ENCODE results near the gene CEP72. TPM values are rescaled to one million over a fixed set of nuclear protein-coding genes. Genes with fewer than 3 reads are reported as not detected.

The CEP72 gene
- polyA plus RNA-seq, 1 experiment, result 1.7 TPM

GRCh38 chr5:616484-617039 lies 4.4 kb downstream of the CEP72 start:
- H3K4me3 ChIP-seq (ENCODE audit: low read depth, low read length), result no peak overlapping the region
- POLR2A ChIA-PET, result no interaction called here
- no peak for DNase-seq (ENCODE audit: low read depth)
- H3K36me3 ChIP-seq (ENCODE audit: control insufficient read depth, insufficient read depth, low read length), result peaks cover 7% of the 10 kb centered on the region
- H3K27me3 ChIP-seq (ENCODE audit: control insufficient read depth, insufficient read depth, low read length), result no peaks in the 10 kb centered on the region
- TF ChIP-seq, protein P1, sequence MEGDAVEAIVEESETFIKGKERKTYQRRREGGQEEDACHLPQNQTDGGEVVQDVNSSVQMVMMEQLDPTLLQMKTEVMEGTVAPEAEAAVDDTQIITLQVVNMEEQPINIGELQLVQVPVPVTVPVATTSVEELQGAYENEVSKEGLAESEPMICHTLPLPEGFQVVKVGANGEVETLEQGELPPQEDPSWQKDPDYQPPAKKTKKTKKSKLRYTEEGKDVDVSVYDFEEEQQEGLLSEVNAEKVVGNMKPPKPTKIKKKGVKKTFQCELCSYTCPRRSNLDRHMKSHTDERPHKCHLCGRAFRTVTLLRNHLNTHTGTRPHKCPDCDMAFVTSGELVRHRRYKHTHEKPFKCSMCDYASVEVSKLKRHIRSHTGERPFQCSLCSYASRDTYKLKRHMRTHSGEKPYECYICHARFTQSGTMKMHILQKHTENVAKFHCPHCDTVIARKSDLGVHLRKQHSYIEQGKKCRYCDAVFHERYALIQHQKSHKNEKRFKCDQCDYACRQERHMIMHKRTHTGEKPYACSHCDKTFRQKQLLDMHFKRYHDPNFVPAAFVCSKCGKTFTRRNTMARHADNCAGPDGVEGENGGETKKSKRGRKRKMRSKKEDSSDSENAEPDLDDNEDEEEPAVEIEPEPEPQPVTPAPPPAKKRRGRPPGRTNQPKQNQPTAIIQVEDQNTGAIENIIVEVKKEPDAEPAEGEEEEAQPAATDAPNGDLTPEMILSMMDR (IDR thresholded peaks at IDR 0.05; ENCODE audit: insufficient read depth, low read depth, low read length), result no peak
- CTCF ChIA-PET, result no interaction called here

GRCh38 chr5:617896-618295 lies 5.8 kb downstream of the CEP72 start:
- POLR2A ChIA-PET, result no interaction called here
- H3K36me3 ChIP-seq (ENCODE audit: control insufficient read depth, insufficient read depth, low read length), result peaks cover 7% of the 10 kb centered on the region
- TF ChIP-seq, protein P1 (IDR thresholded peaks at IDR 0.05; ENCODE audit: insufficient read depth, low read depth, low read length), result no peak
- no peak for DNase-seq (ENCODE audit: low read depth)
- H3K27me3 ChIP-seq (ENCODE audit: control insufficient read depth, insufficient read depth, low read length), result no peaks in the 10 kb centered on the region
- CTCF ChIA-PET, result no interaction called here
- no peak overlapping the region for H3K4me3 ChIP-seq (ENCODE audit: low read depth, low read length)

DNA sequence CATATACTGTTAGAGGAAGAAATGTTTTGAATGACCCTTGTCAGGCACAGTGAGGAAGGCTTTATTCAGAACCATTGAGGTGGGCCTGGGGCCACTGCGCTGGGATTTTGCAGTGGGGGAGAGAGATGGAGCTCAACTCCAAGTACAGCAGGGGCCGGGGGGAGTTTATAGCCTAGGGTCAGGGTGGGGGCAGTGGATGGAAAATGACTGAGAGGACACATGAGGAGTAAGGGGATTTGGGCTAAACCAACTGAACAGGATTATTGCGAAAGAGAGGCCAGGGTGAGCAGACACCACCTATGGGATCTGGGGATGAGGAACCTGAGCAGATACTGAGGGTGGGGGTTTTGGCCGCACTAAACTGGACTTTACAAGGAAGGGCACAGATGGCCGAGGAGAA lies 6.3 kb downstream of the CEP72 start:
- H3K27me3 ChIP-seq (ENCODE audit: control insufficient read depth, insufficient read depth, low read length), result no peaks in the 10 kb centered on the region
- DNase-seq (ENCODE audit: low read depth), result no peak
- TF ChIP-seq, protein P1 (IDR thresholded peaks at IDR 0.05; ENCODE audit: insufficient read depth, low read depth, low read length), result no peak
- H3K4me3 ChIP-seq (ENCODE audit: low read depth, low read length), result no peak overlapping the region
- POLR2A ChIA-PET, result no interaction called here
- CTCF ChIA-PET, result no interaction called here
- peaks cover 7% of the 10 kb centered on the region for H3K36me3 ChIP-seq (ENCODE audit: control insufficient read depth, insufficient read depth, low read length)

DNA sequence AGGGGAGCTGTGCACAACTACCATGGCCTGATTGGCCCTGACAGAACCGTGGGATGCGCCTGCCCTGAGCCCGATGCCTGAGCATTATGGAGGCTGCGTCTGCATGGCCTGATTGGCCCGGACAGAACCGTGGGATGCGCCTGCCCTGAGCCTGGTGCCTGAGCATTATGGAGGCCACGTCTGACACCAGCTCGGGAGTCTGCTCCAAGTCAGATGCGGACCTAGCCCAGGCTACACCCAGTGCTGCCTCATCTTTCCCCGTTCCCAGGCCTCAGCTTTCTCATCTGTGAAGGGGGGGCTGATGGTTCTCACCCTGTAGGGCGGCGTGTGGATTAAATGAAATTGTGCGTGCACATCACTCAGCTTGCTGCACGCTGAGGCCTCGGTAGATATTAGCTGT lies 7.3 kb downstream of the CEP72 start:
- Histone ChIP-seq H3K4me3 (ENCODE audit: low read depth, low read length) (no peak overlapping the region), H3K36me3 (ENCODE audit: control insufficient read depth, insufficient read depth, low read length) (peaks cover 8% of the 10 kb centered on the region), H3K27me3 (ENCODE audit: control insufficient read depth, insufficient read depth, low read length) (no peaks in the 10 kb centered on the region)
- CTCF ChIA-PET, result no interaction called here
- DNase-seq (ENCODE audit: low read depth), result no peak
- POLR2A ChIA-PET, result no interaction called here
- TF ChIP-seq, protein P1 (IDR thresholded peaks at IDR 0.05; ENCODE audit: insufficient read depth, low read depth, low read length), result no peak

DNA sequence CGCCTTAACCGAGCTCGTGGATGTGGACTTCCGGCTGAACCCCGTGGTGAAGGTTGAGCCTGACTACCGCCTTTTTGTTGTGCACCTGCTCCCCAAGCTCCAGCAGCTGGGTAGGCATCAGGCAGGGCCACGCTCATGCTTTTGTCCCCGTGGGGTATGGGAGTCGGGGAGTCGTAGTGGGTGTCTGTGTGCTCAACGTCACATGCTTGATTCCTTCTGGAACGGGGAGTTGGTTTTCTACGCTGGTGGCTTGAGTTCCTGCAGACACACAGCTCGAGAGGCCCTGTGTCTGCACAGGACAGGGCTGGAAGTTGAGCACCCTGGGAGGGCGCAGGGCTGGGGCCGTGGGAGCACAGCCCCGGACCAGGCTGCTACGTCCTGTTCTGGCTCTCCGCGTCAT lies 8.0 kb downstream of the CEP72 start:
- POLR2A ChIA-PET, result no interaction called here
- TF ChIP-seq, protein P1 (IDR thresholded peaks at IDR 0.05; ENCODE audit: insufficient read depth, low read depth, low read length), result no peak
- CTCF ChIA-PET, result interaction anchor here (0.6 kb wide), 2 partner anchors 88 to 229 kb away, joined by 3 read pairs; no protein-coding TSS in a partner anchor

More for the DNA sequence above, 8.0 kb downstream of the CEP72 start:
- DNase-seq (ENCODE audit: low read depth), result no peak
- H3K36me3 ChIP-seq (ENCODE audit: control insufficient read depth, insufficient read depth, low read length), result peaks cover 8% of the 10 kb centered on the region
- no peak overlapping the region for H3K4me3 ChIP-seq (ENCODE audit: low read depth, low read length)
- no peaks in the 10 kb centered on the region for H3K27me3 ChIP-seq (ENCODE audit: control insufficient read depth, insufficient read depth, low read length)
